Caco-2 (cell line): ENCODE data around the gene TSTD2. TPM values are rescaled to one million over a fixed set of nuclear protein-coding genes. Genes with fewer than 3 reads are reported as not detected.
"Not testable (repeated sequence)": the region's sequence is repeated elsewhere in the genome, so short reads cannot be mapped to it uniquely, and the experiment has no call there.

ENCODE experiments used
- BruUV-seq: library from RNA; stranded (reverse); fragments of 400-500 nt; replicated peaks from 2 replicates; lab custom pipeline; 2021; lab: Mats Ljungman, UMichigan
- CTCF ChIA-PET: fragments of 300-600 bp; sonication (Branson Sonifier 250); formaldehyde crosslinking; loops from one replicate; lab custom pipeline; 2022; ENCODE audit warnings: antibody characterized with exemption; lab: Charles Lee
- POLR2A ChIA-PET: fragments of 300-600 bp; sonication (Branson Sonifier 250); formaldehyde crosslinking; loops from one replicate; lab custom pipeline; 2022; ENCODE audit warnings: antibody characterized with exemption; lab: Charles Lee
- DNase-seq, 2 experiments: peaks; one replicate each; pipeline versions ENCODE4 v3.0.0 to v3.0.0-alpha.2; 2020 to 2022
- H3K27me3 ChIP-seq: replicated peaks from 2 replicates; pipeline ENCODE4 v1.6.0; 2011; ENCODE audit warnings: low read length; ENCODE audit not compliant: control insufficient read depth, insufficient read depth
- H3K36me3 ChIP-seq: 2 replicates; pipeline ENCODE4 v1.5.1; 2011; ENCODE audit warnings: low read length; ENCODE audit not compliant: control insufficient read depth, insufficient read depth
- H3K4me1 ChIP-seq: fragments of 250-450 bp; sonication (Bioruptor Pico); 2 replicates; pipeline ENCODE4 v1.5.1; 2020; ENCODE audit warnings: mild to moderate bottlenecking
- H3K4me3 ChIP-seq: 2 replicates; pipeline ENCODE4 v1.5.1; 2011; ENCODE audit warnings: low read depth, mild to moderate bottlenecking, control low read depth, low read length
- H3K9me3 ChIP-seq: fragments of 250-450 bp; sonication (Bioruptor Pico); 2 replicates; pipeline ENCODE4 v1.5.1; 2020; ENCODE audit warnings: mild to moderate bottlenecking, moderate library complexity
- H3K27ac Mint-ChIP-seq: one replicate; pipeline ENCODE4 v1.8.0; 2022; ENCODE audit warnings: mixed read lengths; ENCODE audit not compliant: unreplicated experiment
- H3K27me3 Mint-ChIP-seq: one replicate; pipeline ENCODE4 v1.8.0; 2022; ENCODE audit warnings: mixed read lengths; ENCODE audit not compliant: insufficient read depth, unreplicated experiment
- H3K36me3 Mint-ChIP-seq: one replicate; pipeline ENCODE4 v1.8.0; 2022; ENCODE audit warnings: mild to moderate bottlenecking, mixed read lengths; ENCODE audit not compliant: insufficient read depth, unreplicated experiment
- H3K4me1 Mint-ChIP-seq: one replicate; pipeline ENCODE4 v1.8.0; 2022; ENCODE audit warnings: low read depth, mixed read lengths; ENCODE audit not compliant: unreplicated experiment
- H3K4me3 Mint-ChIP-seq: one replicate; pipeline ENCODE4 v1.8.0; 2022; ENCODE audit warnings: mild to moderate bottlenecking, moderate library complexity, mixed read lengths; ENCODE audit not compliant: unreplicated experiment
- H3K9me3 Mint-ChIP-seq: one replicate; pipeline ENCODE4 v1.8.0; 2022; ENCODE audit warnings: mixed read lengths; ENCODE audit not compliant: unreplicated experiment
- intact Hi-C: fragments of 100-400 bp; cut with micrococcal nuclease; formaldehyde crosslinking; loops from one replicate; pipeline ENCODE4 v1.10.0; 2022; ENCODE audit not compliant: unreplicated experiment
- total RNA-seq: library from RNA; stranded (reverse); gene quantifications from 2 replicates; pipeline ENCODE4 v1.2.3, GENCODE V29; 2022
- TF ChIP-seq, protein P1 (sequence below), 2 experiments: fragments of 200-600 bp in 1 of 2; IDR thresholded peaks; 1 replicate in 1 of 2; 2 replicates in 1 of 2; pipeline versions ENCODE4 v1.5.1 to v1.8.0; 2011 to 2022; ENCODE audit warnings: antibody characterized with exemption in 1 of 2, control low read depth in 1 of 2, inconsistent platforms in 1 of 2, low read depth in 1 of 2, low read length in 1 of 2, mild to moderate bottlenecking in 1 of 2, moderate library complexity in 1 of 2; ENCODE audit not compliant: insufficient read depth in 1 of 2, severe bottlenecking in 1 of 2, unreplicated experiment in 1 of 2

Gene TSTD2
- total RNA-seq, 1 experiment from 2014 or later: 20.7 TPM

GRCh38 chr9:97575673-97576200, 57.4 kb downstream of the TSTD2 start:
- Histone ChIP-seq H3K27me3 (no peaks in the 10 kb centered on the region), H3K9me3 (no peaks in the 10 kb centered on the region), H3K36me3 (no peaks in the 10 kb centered on the region), H3K4me1 (no peaks in the 10 kb centered on the region), H3K4me3 (no peak overlapping the region)
- H3K36me3 Mint-ChIP-seq: no peaks in the 10 kb centered on the region
- H3K27me3 Mint-ChIP-seq: no peaks in the 10 kb centered on the region
- H3K4me3 Mint-ChIP-seq: no peak overlapping the region
- ChIA-PET CTCF (no interaction called here), POLR2A (no interaction called here)
- H3K9me3 Mint-ChIP-seq: no peaks in the 10 kb centered on the region
- no peaks in the 10 kb centered on the region for H3K4me1 Mint-ChIP-seq
- intact Hi-C loops: no loop called here
- H3K27ac Mint-ChIP-seq: no peak overlapping the region
- no TSS peak for BruUV-seq
- TF ChIP-seq, protein P1, sequence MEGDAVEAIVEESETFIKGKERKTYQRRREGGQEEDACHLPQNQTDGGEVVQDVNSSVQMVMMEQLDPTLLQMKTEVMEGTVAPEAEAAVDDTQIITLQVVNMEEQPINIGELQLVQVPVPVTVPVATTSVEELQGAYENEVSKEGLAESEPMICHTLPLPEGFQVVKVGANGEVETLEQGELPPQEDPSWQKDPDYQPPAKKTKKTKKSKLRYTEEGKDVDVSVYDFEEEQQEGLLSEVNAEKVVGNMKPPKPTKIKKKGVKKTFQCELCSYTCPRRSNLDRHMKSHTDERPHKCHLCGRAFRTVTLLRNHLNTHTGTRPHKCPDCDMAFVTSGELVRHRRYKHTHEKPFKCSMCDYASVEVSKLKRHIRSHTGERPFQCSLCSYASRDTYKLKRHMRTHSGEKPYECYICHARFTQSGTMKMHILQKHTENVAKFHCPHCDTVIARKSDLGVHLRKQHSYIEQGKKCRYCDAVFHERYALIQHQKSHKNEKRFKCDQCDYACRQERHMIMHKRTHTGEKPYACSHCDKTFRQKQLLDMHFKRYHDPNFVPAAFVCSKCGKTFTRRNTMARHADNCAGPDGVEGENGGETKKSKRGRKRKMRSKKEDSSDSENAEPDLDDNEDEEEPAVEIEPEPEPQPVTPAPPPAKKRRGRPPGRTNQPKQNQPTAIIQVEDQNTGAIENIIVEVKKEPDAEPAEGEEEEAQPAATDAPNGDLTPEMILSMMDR (IDR thresholded peaks at IDR 0.05; ENCODE audit: insufficient read depth in 1 of 2, low read depth in 1 of 2, low read length in 1 of 2, severe bottlenecking in 1 of 2, unreplicated experiment in 1 of 2): no peak
- no peak for DNase-seq

- H3K27ac Mint-ChIP-seq, H3K4me3 Mint-ChIP-seq, H3K36me3 ChIP-seq, H3K9me3 ChIP-seq, POLR2A ChIA-PET, CTCF ChIA-PET, H3K36me3 Mint-ChIP-seq, DNase-seq, H3K27me3 Mint-ChIP-seq, H3K4me3 ChIP-seq, H3K4me1 ChIP-seq, BruUV-seq, intact Hi-C loops, H3K4me1 Mint-ChIP-seq, H3K9me3 Mint-ChIP-seq, H3K27me3 ChIP-seq: not testable (repeated sequence)
Measured at GRCh38 chr9:97574921-97575672, 58.1 kb downstream of the TSTD2 start.

- H3K27me3 Mint-ChIP-seq, DNase-seq, H3K4me1 ChIP-seq, POLR2A ChIA-PET, H3K9me3 ChIP-seq, intact Hi-C loops, H3K27me3 ChIP-seq, H3K9me3 Mint-ChIP-seq, CTCF ChIA-PET, H3K27ac Mint-ChIP-seq, H3K4me3 ChIP-seq, H3K36me3 ChIP-seq, H3K36me3 Mint-ChIP-seq, H3K4me3 Mint-ChIP-seq, H3K4me1 Mint-ChIP-seq, BruUV-seq: not testable (repeated sequence)
Measured at GRCh38 chr9:97574101-97574571, 59.0 kb downstream of the TSTD2 start.

GRCh38 chr9:97573482-97574073, 59.6 kb downstream of the TSTD2 start:
- TF ChIP-seq, protein P1 (IDR thresholded peaks at IDR 0.05; ENCODE audit: insufficient read depth in 1 of 2, low read depth in 1 of 2, low read length in 1 of 2, severe bottlenecking in 1 of 2, unreplicated experiment in 1 of 2): no peak
- H3K27me3 Mint-ChIP-seq: no peaks in the 10 kb centered on the region
- H3K4me1 ChIP-seq: no peaks in the 10 kb centered on the region
- no peak overlapping the region for H3K27ac Mint-ChIP-seq
- no peaks in the 10 kb centered on the region for H3K4me1 Mint-ChIP-seq
- ChIA-PET POLR2A (no interaction called here), CTCF (no interaction called here)
- H3K36me3 Mint-ChIP-seq: no peaks in the 10 kb centered on the region
- no peak overlapping the region for H3K4me3 ChIP-seq
- H3K4me3 Mint-ChIP-seq: no peak overlapping the region
- H3K36me3 ChIP-seq: no peaks in the 10 kb centered on the region
- intact Hi-C loops: no loop called here
- no peaks in the 10 kb centered on the region for H3K9me3 Mint-ChIP-seq
- H3K9me3 ChIP-seq: no peaks in the 10 kb centered on the region
- no peaks in the 10 kb centered on the region for H3K27me3 ChIP-seq
- DNase-seq: no peak
- BruUV-seq: no TSS peak
